Suppressor macrophage treated with lipopolysaccharide for 4 hours (primary cell): ENCODE data around the gene RFX1.
"Not testable (repeated sequence)": the region's sequence is repeated elsewhere in the genome, so short reads cannot be mapped to it uniquely, and the experiment has no call there.

Experiments
- DNase-seq: peaks from one replicate; pipeline ENCODE4 v3.0.0-alpha.2; 2020

The RFX1 gene

GRCh38 chr19:14026652-14027192, 20.6 kb upstream of the RFX1 start:
- not testable (repeated sequence) for DNase-seq

GRCh38 chr19:14023404-14024235, 17.5 kb upstream of the RFX1 start:
- DNase-seq = peak; percentile 78

GRCh38 chr19:14022469-14022868, 16.3 kb upstream of the RFX1 start:
- no peak for DNase-seq

GRCh38 chr19:14021474-14021873, 15.4 kb upstream of the RFX1 start:
- no peak for DNase-seq

- not testable (repeated sequence) for DNase-seq
Measured at GRCh38 chr19:14019739-14020138, 13.6 kb upstream of the RFX1 start.

- DNase-seq = peak; percentile 40
Measured at GRCh38 chr19:14019100-14019499, 13.0 kb upstream of the RFX1 start.

- no peak for DNase-seq
Measured at GRCh38 chr19:14015524-14016035, 9.5 kb upstream of the RFX1 start.

- DNase-seq = no peak
Measured at GRCh38 chr19:14012378-14012915, 6.3 kb upstream of the RFX1 start.

GRCh38 chr19:14006766-14007562, 844 bp upstream of the RFX1 start:
- no peak for DNase-seq

GRCh38 chr19:14005349-14006084, 603 bp downstream of the RFX1 start:
- DNase-seq = peak; percentile 90

- peak; percentile 86 for DNase-seq
Measured at GRCh38 chr19:14004619-14005348, 1.3 kb downstream of the RFX1 start.

- DNase-seq = peak; percentile 39
Measured at GRCh38 chr19:14003251-14004055, 2.7 kb downstream of the RFX1 start.

- no peak for DNase-seq
Measured at GRCh38 chr19:14002571-14003250, 3.4 kb downstream of the RFX1 start.

- DNase-seq = no peak
Measured at GRCh38 chr19:14000691-14001375, 5.3 kb downstream of the RFX1 start.

- DNase-seq = no peak
Measured at GRCh38 chr19:13999085-13999484, 7.0 kb downstream of the RFX1 start.

GRCh38 chr19:13998426-13998825, 7.7 kb downstream of the RFX1 start:
- DNase-seq = no peak

- no peak for DNase-seq
Measured at GRCh38 chr19:13997631-13997962, 8.5 kb downstream of the RFX1 start.

GRCh38 chr19:13996928-13997630, 9.0 kb downstream of the RFX1 start:
- no peak for DNase-seq
